ENCODE results near the gene KRTAP3-1. TPM values are rescaled to one million over a fixed set of nuclear protein-coding genes. Genes with fewer than 3 reads are reported as not detected.

Gene KRTAP3-1
- total RNA-seq, 1 experiment from 2014 or later, result not detected

Other genes starting within 250 kb of the KRTAP3-1 start
- gene KRT26, start 236.9 kb downstream of the KRTAP3-1 start, total RNA-seq (2014; rRNA removed; shearing (Covaris generic)), result not detected in 2 replicates
- gene KRT27, start 226.6 kb downstream of the KRTAP3-1 start, total RNA-seq (2014; rRNA removed; shearing (Covaris generic)), result not detected in 2 replicates
- not detected in 2 replicates for gene KRT28, start 209.2 kb downstream of the KRTAP3-1 start, total RNA-seq (2014; rRNA removed; shearing (Covaris generic))
- gene KRT10, start 186.5 kb downstream of the KRTAP3-1 start, total RNA-seq (2014; rRNA removed; shearing (Covaris generic)), result 29.7 and 73.0 TPM in 2 replicates
- not detected in 2 replicates for gene KRT12, start 141.9 kb downstream of the KRTAP3-1 start, total RNA-seq (2014; rRNA removed; shearing (Covaris generic))
- gene KRT20, start 123.9 kb downstream of the KRTAP3-1 start, total RNA-seq (2014; rRNA removed; shearing (Covaris generic)), result not detected in 2 replicates
- not detected in 2 replicates for gene KRT23, start 71.5 kb downstream of the KRTAP3-1 start, total RNA-seq (2014; rRNA removed; shearing (Covaris generic))
- gene KRT39, start 42.2 kb downstream of the KRTAP3-1 start, total RNA-seq (2014; rRNA removed; shearing (Covaris generic)), result not detected in 2 replicates
- not detected in 2 replicates for gene KRT40, start 24.8 kb downstream of the KRTAP3-1 start, total RNA-seq (2014; rRNA removed; shearing (Covaris generic))
- not detected in 2 replicates for gene KRTAP3-3, start 15.0 kb downstream of the KRTAP3-1 start, total RNA-seq (2014; rRNA removed; shearing (Covaris generic))
- not detected in 2 replicates for gene KRTAP3-2, start 9.2 kb downstream of the KRTAP3-1 start, total RNA-seq (2014; rRNA removed; shearing (Covaris generic))
- 0.45 and 2.5 TPM in 2 replicates for gene KRTAP1-5, start 18.1 kb upstream of the KRTAP3-1 start, total RNA-seq (2014; rRNA removed; shearing (Covaris generic))
- not detected in 2 replicates for gene KRTAP1-4, start 21.1 kb upstream of the KRTAP3-1 start, total RNA-seq (2014; rRNA removed; shearing (Covaris generic))
- not detected in 2 replicates for gene KRTAP1-3, start 25.7 kb upstream of the KRTAP3-1 start, total RNA-seq (2014; rRNA removed; shearing (Covaris generic))
- not detected in 2 replicates for gene KRTAP1-1, start 32.3 kb upstream of the KRTAP3-1 start, total RNA-seq (2014; rRNA removed; shearing (Covaris generic))
- not detected in 2 replicates for gene KRTAP2-1, start 38.2 kb upstream of the KRTAP3-1 start, total RNA-seq (2014; rRNA removed; shearing (Covaris generic))
- gene KRTAP2-2, start 46.1 kb upstream of the KRTAP3-1 start, total RNA-seq (2014; rRNA removed; shearing (Covaris generic)), result not detected in 2 replicates
- not detected in 2 replicates for gene KRTAP2-3, start 51.0 kb upstream of the KRTAP3-1 start, total RNA-seq (2014; rRNA removed; shearing (Covaris generic))
- not detected in 2 replicates for gene KRTAP2-4, start 56.8 kb upstream of the KRTAP3-1 start, total RNA-seq (2014; rRNA removed; shearing (Covaris generic))
- gene KRTAP4-7, start 75.0 kb upstream of the KRTAP3-1 start, total RNA-seq (2014; rRNA removed; shearing (Covaris generic)), result not detected in 2 replicates
- not detected in 2 replicates for gene KRTAP4-8, start 89.0 kb upstream of the KRTAP3-1 start, total RNA-seq (2014; rRNA removed; shearing (Covaris generic))
- not detected in 2 replicates for gene KRTAP4-16, start 93.1 kb upstream of the KRTAP3-1 start, total RNA-seq (2014; rRNA removed; shearing (Covaris generic))
- gene KRTAP4-9, start 96.3 kb upstream of the KRTAP3-1 start, total RNA-seq (2014; rRNA removed; shearing (Covaris generic)), result not detected in 2 replicates
- gene KRTAP4-11, start 109.2 kb upstream of the KRTAP3-1 start, total RNA-seq (2014; rRNA removed; shearing (Covaris generic)), result not detected in 2 replicates
- not detected in 2 replicates for gene KRTAP4-12, start 115.1 kb upstream of the KRTAP3-1 start, total RNA-seq (2014; rRNA removed; shearing (Covaris generic))
- not detected in 2 replicates for gene KRTAP4-6, start 131.4 kb upstream of the KRTAP3-1 start, total RNA-seq (2014; rRNA removed; shearing (Covaris generic))
- not detected in 2 replicates for gene KRTAP4-5, start 140.7 kb upstream of the KRTAP3-1 start, total RNA-seq (2014; rRNA removed; shearing (Covaris generic))
- not detected in 2 replicates for gene KRTAP4-4, start 151.6 kb upstream of the KRTAP3-1 start, total RNA-seq (2014; rRNA removed; shearing (Covaris generic))
- not detected in 2 replicates for gene KRTAP4-3, start 159.1 kb upstream of the KRTAP3-1 start, total RNA-seq (2014; rRNA removed; shearing (Covaris generic))
- not detected in 2 replicates for gene KRTAP4-2, start 169.1 kb upstream of the KRTAP3-1 start, total RNA-seq (2014; rRNA removed; shearing (Covaris generic))
- gene KRTAP4-1, start 175.8 kb upstream of the KRTAP3-1 start, total RNA-seq (2014; rRNA removed; shearing (Covaris generic)), result not detected in 2 replicates
- gene KRTAP9-1, start 180.8 kb upstream of the KRTAP3-1 start, total RNA-seq (2014; rRNA removed; shearing (Covaris generic)), result not detected in 2 replicates
- gene KRTAP9-2, start 217.5 kb upstream of the KRTAP3-1 start, total RNA-seq (2014; rRNA removed; shearing (Covaris generic)), result not detected in 2 replicates
- gene KRTAP9-3, start 223.3 kb upstream of the KRTAP3-1 start, total RNA-seq (2014; rRNA removed; shearing (Covaris generic)), result not detected in 2 replicates
- gene KRTAP9-8, start 228.9 kb upstream of the KRTAP3-1 start, total RNA-seq (2014; rRNA removed; shearing (Covaris generic)), result not detected in 2 replicates
- gene KRTAP9-4, start 240.6 kb upstream of the KRTAP3-1 start, total RNA-seq (2014; rRNA removed; shearing (Covaris generic)), result not detected in 2 replicates
- gene KRTAP9-9, start 246.3 kb upstream of the KRTAP3-1 start, total RNA-seq (2014; rRNA removed; shearing (Covaris generic)), result not detected in 2 replicates